Limb (tissue), 2 donors: ENCODE measurements around the gene RAB5IF.
"Not testable (repeated sequence)": the region's sequence is repeated elsewhere in the genome, so short reads cannot be mapped to it uniquely, and the experiment has no call there.

Experiments
- DNase-seq, 2 donors: peaks; one replicate each; pipeline ENCODE4 v3.0.0-alpha.2; 2016; ENCODE audit errors: extremely low spot score in 2 of 2

The RAB5IF gene

DNA sequence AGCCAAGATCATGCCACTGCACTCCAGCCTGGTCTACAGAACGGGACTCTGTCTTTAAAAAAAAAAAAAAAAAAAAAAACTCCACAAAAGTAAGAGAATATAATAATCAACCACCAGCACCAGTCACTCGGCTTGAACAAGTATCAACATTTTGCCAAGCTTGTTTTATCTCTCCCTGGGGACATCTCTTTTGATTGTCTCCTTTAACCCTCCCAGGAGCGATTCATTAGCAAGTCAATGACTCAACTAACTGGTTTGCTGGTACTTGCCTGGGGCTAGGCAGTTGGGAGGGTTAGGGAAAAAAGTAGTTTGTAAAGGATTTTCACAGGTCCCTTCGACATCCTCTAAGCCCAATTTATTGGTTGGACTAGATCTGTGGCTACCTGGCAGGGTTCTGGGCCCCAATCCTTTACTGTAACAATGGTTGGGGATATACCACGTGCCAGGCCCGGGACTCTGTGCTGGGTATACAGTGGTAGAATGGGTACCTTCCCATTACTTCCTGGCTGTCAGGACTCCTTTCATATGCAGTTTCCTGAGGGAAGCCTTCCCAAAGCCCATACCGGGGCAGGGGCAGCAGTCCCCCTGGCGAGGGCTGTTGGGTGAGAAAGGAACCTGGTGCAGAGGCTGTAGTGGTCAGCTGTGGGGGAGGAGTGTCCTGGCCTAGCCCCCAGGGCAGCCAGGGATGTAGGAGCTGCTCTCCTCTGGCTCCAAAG lies 20.0 kb upstream of the RAB5IF start:
- no peak for DNase-seq

DNA sequence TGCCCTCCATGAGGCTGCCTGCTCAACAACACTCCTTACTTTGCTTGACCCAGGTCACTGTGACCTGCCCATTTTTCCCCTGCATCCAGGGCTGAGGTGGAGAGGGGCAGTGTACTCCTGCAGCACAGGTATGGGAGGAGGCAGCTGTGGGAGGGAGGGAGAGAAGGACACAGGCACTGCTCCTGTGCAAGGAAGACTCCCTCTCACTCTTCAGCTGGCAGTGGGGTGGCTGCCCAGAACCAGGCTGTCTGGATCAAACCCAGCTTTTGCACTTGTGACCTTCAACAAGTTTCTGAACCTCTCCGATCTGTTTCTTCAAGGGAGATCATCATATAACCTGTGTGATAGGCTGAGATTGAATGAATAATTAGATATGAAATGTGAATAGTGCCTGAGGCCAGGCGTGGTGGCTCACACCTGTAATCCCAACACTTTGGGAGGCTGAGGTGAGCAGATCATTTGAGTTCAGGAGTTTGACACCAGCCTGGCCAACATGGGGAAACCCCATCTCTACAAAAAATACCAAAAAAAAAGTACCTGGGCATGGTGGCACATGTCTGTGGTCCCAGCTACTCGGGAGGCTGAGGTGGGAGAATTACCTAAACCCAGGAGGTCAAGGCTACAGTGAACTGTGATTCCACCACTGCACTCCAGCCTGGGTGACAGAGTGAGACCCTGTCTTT lies 18.1 kb upstream of the RAB5IF start:
- no peak for DNase-seq

DNA sequence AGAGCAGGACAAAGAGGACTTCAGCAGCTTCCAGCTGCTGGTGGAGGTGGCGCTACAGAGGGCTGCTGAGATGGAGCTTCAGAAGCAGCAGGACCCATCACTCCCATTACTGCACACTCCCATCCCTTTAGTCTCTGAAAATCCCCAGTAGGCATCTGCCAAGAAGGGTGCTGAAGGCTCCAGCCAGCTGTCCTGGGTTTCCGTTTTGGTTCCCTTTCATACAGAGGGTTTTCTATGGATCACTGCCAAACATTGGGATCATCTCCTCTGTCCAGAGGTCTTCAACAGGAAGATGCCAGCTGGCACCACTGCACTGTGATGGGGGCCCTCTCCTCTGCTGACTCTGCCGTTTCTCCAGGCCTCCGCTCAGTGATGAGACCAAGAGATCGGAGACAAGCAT lies 14.3 kb upstream of the RAB5IF start:
- DNase-seq: no peak

GRCh38 chr20:36591854-36592641 lies 13.5 kb upstream of the RAB5IF start:
- DNase-seq: peak in 1 of 2 donors; percentile 26

- no peak for DNase-seq
Observed at GRCh38 chr20:36593347-36593929, 12.1 kb upstream of the RAB5IF start.

DNA sequence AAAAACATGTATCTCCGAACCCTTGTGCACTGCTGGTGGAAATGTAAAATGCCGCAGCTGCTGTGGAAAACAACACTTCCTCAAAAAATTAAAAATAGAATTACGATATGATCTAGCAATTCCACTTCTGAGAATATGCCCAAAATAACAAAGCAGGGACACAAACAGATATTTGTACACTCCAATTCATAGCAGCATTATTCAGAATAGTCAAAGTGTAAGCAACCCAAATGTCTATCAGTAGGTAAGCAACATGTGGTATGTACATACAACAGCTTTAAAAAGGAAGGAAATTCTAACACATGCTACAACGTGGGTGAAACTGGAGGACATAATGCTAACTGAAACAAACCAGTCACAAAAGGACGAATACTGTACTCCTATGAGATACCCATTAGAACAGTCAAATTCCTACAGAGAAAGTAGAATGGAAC lies 5.7 kb upstream of the RAB5IF start:
- DNase-seq: no peak

DNA sequence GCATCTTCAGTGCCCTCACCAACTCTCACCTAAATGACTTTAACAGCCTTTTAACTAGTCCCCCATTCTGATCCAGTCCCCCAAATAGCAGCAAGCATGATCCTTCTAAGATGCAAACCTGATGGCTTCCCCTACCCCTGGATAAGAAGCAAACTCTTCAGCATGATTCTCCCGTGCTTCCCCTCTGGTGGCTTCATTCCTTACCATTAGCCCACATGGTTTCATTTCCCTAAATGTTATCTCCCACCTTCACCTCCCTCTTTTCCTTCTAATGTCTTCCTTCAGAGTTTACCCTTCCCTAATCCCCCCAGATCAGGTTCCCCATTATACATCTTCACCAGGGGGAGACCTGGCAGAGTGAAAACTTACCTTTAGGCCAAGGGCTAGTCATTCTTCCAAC lies 4.0 kb upstream of the RAB5IF start:
- no peak for DNase-seq

- DNase-seq: no peak
Observed at GRCh38 chr20:36604952-36605398, 604 bp upstream of the RAB5IF start.

DNA sequence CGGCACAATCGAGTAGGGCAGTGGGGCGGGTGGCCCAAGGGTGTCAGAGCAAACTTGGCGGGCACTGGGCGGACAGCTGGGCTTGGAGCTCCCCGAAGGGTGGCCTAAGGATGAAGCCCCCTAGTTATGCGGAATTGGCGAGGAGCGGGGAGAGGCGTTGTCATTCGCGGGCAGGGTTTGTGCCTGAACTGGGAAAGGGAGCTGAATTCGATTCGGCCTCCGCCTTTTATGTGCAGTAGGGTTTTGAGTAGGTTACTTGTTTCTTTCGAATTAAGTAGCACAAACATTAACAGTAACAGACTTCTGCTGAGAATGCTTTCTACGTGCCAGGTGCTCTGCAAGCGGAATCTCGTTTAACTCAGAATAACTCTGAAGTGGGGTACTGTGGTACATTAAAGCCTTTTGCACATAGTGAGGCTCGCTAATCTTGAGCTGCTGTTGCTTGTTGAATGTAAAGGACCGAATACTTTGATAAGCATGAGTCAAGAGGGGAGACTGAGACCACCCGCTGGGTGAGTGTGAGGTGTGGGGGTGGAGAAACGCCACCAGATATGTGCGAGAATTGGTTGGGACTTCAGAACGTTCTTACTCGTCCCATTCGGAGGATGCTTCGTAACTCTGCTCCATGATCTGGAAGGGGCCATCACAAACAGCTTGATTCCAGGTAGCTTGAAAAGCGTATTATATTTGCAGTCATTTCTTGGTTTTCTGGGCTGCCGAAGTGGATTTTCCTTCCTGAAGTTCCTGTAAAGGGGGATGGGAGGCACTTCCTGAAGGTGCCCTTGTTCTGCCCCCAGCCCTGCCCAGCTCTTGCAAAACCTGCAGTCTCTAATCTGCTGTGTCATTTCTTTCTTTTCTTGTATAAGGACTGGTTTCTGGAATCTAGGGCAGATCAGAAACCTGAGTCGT lies 833 bp downstream of the RAB5IF start:
- DNase-seq: no peak

GRCh38 chr20:36607586-36608387 lies 2.2 kb downstream of the RAB5IF start:
- DNase-seq: no peak

DNA sequence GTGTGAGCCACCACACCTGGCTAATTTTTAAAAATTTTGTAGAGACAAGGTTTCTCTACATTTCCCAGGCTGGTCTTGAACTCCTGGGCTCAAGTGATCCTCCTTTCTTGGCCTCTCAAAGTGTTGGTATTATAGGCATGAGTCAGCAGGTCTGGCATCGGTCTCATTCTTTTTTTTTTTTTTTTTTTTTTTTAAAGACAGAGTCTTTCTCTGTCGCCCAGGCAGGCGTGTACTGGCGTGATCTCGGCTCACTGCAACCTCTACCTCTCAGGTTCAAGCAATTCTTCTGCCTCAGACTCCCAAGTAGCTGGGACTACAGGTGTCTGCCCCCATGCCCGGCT lies 2.8 kb downstream of the RAB5IF start:
- not testable (repeated sequence) for DNase-seq

DNA sequence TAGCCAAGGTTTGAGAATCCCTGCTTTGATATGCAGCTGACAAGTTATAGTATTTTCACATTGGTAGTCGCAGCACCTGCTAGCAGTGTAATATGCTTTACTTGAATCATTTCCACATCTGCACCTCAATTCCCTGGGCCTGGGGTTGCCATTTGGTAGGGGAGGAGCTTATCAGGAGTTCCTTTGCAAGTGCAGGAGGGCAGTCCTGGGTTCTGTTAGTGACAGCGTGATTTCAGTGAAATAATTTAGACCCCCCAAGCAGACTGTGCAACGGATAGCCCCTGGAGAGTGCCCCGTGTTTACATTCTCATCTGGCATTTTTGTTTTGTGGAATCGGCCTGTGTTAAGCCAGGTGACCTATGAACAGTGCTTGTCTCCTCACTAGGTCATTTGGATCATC lies 6.0 kb downstream of the RAB5IF start:
- DNase-seq: no peak

DNA sequence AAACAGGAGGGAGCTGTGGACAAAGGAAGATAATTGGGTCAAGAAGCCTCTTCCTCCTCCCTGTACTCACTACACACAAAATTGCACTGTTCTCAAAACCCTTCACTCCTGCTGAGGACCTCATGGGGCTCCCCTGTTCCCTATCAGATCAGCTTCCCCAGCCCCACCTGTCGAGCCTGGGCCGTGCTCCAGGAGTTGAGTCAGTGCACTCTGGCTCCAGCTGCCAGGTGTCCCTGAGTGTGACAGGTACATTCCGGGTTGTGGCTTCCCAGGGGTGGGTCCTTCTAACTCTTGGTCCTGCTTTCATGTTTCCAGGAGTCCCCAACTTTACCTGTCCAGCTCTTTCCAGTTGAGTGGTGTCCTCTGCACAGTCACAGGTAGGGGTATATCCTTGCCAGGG lies 8.4 kb downstream of the RAB5IF start:
- DNase-seq: no peak

- DNase-seq: no peak
Observed at GRCh38 chr20:36614781-36615557, 9.4 kb downstream of the RAB5IF start.

GRCh38 chr20:36620917-36621316 lies 15.3 kb downstream of the RAB5IF start:
- no peak for DNase-seq

DNA sequence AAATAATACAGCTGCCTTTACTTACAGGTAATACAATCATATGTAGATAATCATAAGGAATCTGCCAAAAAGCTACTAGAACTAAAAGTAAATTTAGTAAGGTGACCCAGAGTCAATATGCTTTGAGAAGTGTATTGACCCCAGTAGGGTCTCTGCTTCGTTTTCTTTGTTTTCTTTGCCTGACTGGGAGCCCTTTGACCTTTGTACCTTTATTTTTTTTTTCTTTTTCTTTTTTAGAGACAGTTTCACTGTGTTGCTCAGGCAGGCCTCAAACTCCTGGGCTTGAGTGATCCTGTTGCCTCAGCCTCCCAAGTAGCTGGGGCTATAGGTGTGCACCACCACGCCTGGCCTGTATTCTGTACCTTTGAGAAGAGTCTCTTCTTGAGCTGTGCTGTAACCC lies 17.9 kb downstream of the RAB5IF start:
- DNase-seq: no peak

DNA sequence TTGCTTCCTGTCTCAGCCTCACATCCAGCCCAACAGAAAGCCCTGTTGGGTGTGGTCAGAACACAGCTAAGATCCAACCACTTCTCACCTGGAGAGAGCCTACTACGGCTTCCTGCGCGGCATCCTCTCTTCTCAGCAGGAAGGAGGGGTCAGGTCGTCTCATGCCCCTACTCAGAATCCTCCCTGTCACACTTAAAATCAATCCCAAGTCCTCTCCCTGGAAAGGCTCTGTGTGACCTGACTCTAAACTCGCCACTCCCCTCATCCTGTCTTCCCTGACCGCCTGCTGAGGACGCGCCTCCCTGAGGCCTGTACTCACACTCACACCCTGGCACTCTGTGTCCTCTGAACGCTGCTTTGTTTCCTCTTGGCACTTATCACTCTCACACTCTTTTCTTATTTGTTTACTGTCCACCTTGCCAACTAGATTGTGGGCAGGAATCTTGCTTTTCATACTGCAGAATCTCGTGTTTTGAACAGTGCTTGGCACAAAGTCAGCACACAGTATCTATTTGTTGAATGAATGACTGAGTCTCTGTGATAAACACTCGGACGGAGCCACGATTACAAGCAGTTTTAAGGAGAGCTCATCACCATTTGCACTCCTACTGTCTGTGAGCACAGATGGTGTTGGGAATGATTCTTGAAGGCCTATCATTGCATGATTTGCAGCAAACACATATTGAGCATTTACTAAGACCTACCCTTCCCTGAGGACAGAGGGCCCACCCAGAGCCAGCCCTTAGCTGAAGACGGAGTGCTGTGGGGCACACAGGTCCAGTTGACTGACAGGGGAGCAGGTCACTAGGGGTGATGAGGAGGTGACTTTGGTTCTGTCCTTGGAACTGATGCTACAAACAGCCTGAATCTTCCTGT lies 18.7 kb downstream of the RAB5IF start:
- DNase-seq: no peak

- DNase-seq: no peak
Observed at GRCh38 chr20:36624944-36625324, 19.4 kb downstream of the RAB5IF start.
